Measurements from ENCODE around the gene STAC2. TPM values are rescaled to one million over a fixed set of nuclear protein-coding genes. Genes with fewer than 3 reads are reported as not detected.

The STAC2 gene
- total RNA-seq, 2 donors from 2014 or later: 13.9 to 14.3 TPM

DNA sequence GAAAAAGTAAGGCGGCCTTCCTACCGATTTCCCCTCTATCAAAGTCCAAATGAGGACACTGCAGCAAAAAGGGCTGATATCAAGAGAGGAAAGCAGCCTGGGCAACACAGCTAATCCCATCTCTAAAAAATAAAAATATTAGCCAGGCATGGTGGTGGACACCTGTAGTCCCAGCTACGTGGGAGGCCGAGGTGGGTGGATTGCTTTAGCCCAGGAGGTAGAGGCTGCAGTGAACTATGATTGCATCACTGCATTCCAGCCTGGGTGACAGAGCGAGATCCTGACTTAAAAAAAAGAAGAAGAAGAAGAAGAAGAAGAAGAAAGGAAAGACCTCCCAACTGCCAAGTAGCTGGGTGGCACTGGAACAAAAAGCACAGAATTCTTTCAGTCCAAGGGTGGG is 42.7 kb downstream of the STAC2 start:
- no peaks in the 10 kb centered on the region for H3K4me1 ChIP-seq (ENCODE audit: control insufficient read depth in 1 of 2, low read depth in 2 of 2)
- peaks cover 58% of the 10 kb centered on the region for H3K36me3 ChIP-seq
- TF ChIP-seq, protein P1, sequence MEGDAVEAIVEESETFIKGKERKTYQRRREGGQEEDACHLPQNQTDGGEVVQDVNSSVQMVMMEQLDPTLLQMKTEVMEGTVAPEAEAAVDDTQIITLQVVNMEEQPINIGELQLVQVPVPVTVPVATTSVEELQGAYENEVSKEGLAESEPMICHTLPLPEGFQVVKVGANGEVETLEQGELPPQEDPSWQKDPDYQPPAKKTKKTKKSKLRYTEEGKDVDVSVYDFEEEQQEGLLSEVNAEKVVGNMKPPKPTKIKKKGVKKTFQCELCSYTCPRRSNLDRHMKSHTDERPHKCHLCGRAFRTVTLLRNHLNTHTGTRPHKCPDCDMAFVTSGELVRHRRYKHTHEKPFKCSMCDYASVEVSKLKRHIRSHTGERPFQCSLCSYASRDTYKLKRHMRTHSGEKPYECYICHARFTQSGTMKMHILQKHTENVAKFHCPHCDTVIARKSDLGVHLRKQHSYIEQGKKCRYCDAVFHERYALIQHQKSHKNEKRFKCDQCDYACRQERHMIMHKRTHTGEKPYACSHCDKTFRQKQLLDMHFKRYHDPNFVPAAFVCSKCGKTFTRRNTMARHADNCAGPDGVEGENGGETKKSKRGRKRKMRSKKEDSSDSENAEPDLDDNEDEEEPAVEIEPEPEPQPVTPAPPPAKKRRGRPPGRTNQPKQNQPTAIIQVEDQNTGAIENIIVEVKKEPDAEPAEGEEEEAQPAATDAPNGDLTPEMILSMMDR (IDR thresholded peaks at IDR 0.05): no peak
- DNase-seq (ENCODE audit: low spot score) (no peak), ATAC-seq (ENCODE audit: insufficient number of reproducible peaks, low FRiP score, low read depth) (no peak)
- no peaks in the 10 kb centered on the region for H3K27me3 ChIP-seq (replicated peaks; ENCODE audit: insufficient read depth)
- no peak overlapping the region for H3K4me3 ChIP-seq
- H3K27ac ChIP-seq: no peak overlapping the region
- H3K9me3 ChIP-seq: no peaks in the 10 kb centered on the region

DNA sequence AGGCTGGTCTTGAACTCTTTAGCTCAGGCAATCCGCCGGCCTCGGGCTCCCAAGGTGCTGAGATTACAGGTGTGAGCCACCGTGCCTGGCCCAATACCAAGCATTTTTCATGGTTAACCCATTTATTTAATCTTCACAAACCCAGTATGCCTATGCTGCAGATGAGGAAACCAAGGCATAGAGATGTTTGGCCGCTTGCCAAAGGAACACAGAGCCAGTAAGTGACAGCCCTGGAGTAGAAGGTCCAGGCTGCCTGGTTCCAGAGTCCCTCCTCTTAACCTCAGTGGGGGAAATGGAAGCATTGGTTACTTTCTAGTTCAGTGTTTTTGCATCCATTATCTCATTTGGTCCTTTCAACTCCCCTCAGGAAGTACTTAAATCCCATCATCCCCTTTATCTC is 44.4 kb downstream of the STAC2 start:
- H3K4me1 ChIP-seq (ENCODE audit: control insufficient read depth in 1 of 2, low read depth in 2 of 2): peaks cover 0 to 6% of the 10 kb centered on the region in 2 donors
- H3K9me3 ChIP-seq: no peaks in the 10 kb centered on the region
- H3K27ac ChIP-seq: no peak overlapping the region
- ATAC-seq (ENCODE audit: insufficient number of reproducible peaks, low FRiP score, low read depth) (no peak), DNase-seq (ENCODE audit: low spot score) (no peak)
- H3K27me3 ChIP-seq (replicated peaks; ENCODE audit: insufficient read depth): no peaks in the 10 kb centered on the region
- H3K36me3 ChIP-seq: peaks cover 50% of the 10 kb centered on the region
- TF ChIP-seq, protein P1 (IDR thresholded peaks at IDR 0.05): no peak
- H3K4me3 ChIP-seq: no peak overlapping the region

DNA sequence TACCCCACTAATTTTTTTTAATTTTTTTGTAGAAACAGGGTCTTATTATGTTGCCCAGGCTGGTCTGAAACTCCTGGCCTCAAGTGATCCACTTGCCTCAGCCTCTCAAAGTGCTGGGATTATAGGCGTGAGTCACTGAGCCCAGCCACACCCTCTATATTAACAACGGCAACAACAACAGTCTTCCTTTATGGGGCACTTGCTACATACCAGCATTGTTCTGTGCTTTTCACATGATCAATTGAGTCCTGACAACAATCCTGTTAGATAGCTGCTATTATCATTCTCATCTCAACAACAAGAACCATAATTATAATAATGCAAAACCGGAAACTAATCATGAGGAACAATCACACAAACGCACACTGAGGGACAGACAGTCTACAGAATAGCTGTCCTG is 47.2 kb downstream of the STAC2 start:
- TF ChIP-seq, protein P1 (IDR thresholded peaks at IDR 0.05): no peak
- DNase-seq (ENCODE audit: low spot score): no peak
- no peak overlapping the region for H3K4me3 ChIP-seq
- peak overlapping the region in 1 of 2 donors; percentile 5 for H3K27ac ChIP-seq
- peaks cover 0 to 12% of the 10 kb centered on the region in 2 donors for H3K4me1 ChIP-seq (ENCODE audit: control insufficient read depth in 1 of 2, low read depth in 2 of 2)
- no peaks in the 10 kb centered on the region for H3K9me3 ChIP-seq
- ATAC-seq (ENCODE audit: insufficient number of reproducible peaks, low FRiP score, low read depth): no peak
- peaks cover 30% of the 10 kb centered on the region for H3K36me3 ChIP-seq
- no peaks in the 10 kb centered on the region for H3K27me3 ChIP-seq (replicated peaks; ENCODE audit: insufficient read depth)

DNA sequence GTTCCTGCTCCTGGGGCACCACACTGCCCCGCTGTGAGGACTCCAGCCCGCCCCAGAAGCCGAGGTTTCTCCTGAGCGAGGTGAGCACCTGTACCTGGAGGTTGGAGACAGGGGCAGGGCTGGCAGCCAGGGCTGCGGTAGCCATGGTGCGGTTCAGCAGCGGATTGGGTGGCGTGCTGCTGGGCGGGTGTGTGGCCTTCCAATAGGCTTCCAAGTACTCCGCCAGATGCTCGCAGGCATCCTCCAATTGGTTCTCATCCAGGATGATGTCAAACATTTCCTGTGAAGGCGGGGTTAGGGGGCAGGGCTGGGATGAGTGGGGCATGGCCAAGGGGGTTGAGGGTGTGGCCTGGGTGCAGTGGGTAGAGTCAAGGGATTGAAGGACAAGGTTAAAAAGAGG is 48.5 kb downstream of the STAC2 start:
- H3K4me3 ChIP-seq: no peak overlapping the region
- TF ChIP-seq, protein P1 (IDR thresholded peaks at IDR 0.05): no peak
- H3K4me1 ChIP-seq (ENCODE audit: control insufficient read depth in 1 of 2, low read depth in 2 of 2): peaks cover 0 to 12% of the 10 kb centered on the region in 2 donors
- peak overlapping the region in 1 of 2 donors; percentile 5 for H3K27ac ChIP-seq
- no peak for DNase-seq (ENCODE audit: low spot score)
- ATAC-seq (ENCODE audit: insufficient number of reproducible peaks, low FRiP score, low read depth): no peak
- H3K9me3 ChIP-seq: no peaks in the 10 kb centered on the region
- H3K36me3 ChIP-seq: peaks cover 25% of the 10 kb centered on the region
- H3K27me3 ChIP-seq (replicated peaks; ENCODE audit: insufficient read depth): no peaks in the 10 kb centered on the region

DNA sequence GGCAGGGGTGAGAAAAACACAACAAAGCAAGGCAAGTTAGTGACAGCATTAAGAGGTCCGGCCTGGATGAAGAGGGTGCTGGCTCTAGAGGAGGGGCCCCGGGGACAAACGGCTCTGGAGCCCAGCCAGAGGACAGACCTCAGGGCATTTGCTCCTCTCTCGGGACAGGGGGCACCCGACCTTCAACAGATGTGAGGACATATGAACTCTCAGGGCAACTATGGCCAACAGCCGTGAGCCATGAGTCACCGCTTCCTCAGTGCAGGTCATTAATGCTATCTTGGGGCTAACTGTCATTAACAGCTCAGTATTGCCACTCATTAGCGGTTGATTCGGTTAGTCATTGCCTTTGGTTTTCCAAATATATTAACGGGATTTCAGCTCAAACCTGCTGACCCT is 50.1 kb downstream of the STAC2 start:
- H3K4me3 ChIP-seq: no peak overlapping the region
- ATAC-seq (ENCODE audit: insufficient number of reproducible peaks, low FRiP score, low read depth): no peak
- DNase-seq (ENCODE audit: low spot score): no peak
- H3K4me1 ChIP-seq (ENCODE audit: control insufficient read depth in 1 of 2, low read depth in 2 of 2): peaks cover 0 to 12% of the 10 kb centered on the region in 2 donors
- H3K27ac ChIP-seq: no peak overlapping the region
- H3K36me3 ChIP-seq: peaks cover 19% of the 10 kb centered on the region
- H3K27me3 ChIP-seq (replicated peaks; ENCODE audit: insufficient read depth): no peaks in the 10 kb centered on the region
- TF ChIP-seq, protein P1 (IDR thresholded peaks at IDR 0.05): no peak
- no peaks in the 10 kb centered on the region for H3K9me3 ChIP-seq
